ENCODE data around the gene CLMN. TPM values are rescaled to one million over a fixed set of nuclear protein-coding genes. Genes with fewer than 3 reads are reported as not detected.

Gene CLMN
- total and polyA plus RNA-seq, 10 of the 15 experiments (the other 5 are each of a cell fraction or from before 2014, with no cell fraction given), result 7.8 to 49.3 (median 18.5) TPM

DNA sequence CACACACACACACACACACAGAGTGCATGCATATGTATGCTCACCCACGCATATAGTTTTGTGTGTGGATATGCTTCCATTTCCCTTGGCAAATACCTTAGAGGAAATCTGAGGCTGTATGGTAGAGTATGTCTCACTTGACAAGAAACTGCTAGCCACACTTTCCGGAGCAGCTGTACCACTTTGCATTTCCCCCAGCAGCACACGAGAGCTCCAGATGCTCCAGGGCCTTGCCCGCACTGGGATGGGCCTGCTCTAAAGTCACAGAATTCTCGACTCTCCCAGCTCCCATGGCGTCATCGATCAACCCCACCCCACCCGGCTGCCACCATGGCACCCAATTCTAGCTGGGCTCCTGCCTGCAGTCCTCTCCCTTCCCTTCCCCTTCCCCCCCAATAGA, 21.9 kb downstream of the CLMN start:
- Histone ChIP-seq H3K4me3 (no peak overlapping the region), H3K4me2 (ENCODE audit: control insufficient read depth, insufficient read depth) (no peak overlapping the region), H4K20me1 (ENCODE audit: control insufficient read depth, insufficient read depth) (no peaks in the 10 kb centered on the region), H3K79me2 (ENCODE audit: control insufficient read depth, insufficient read depth, low read length) (no peaks in the 10 kb centered on the region), H3K27ac (ENCODE audit: control insufficient read depth, insufficient read depth) (no peak overlapping the region), H3K9me3 (replicated peaks; ENCODE audit: control insufficient read depth, insufficient read depth, low read length) (no peaks in the 10 kb centered on the region; the same call in 2 of the 3 replicates), H2AFZ (ENCODE audit: control insufficient read depth, low read depth, low read length) (no peak overlapping the region), H3K27me3 (replicated peaks in 1 of 2; ENCODE audit: control insufficient read depth in 2 of 2, insufficient read depth in 2 of 2, low read length in 1 of 2) (no peaks in the 10 kb centered on the region), H3K36me3 (ENCODE audit: control insufficient read depth in 2 of 2, insufficient read depth in 2 of 2, low read length in 1 of 2) (no peaks in the 10 kb centered on the region; a peak in 1 of 4 replicates), H3K4me1 (ENCODE audit: control insufficient read depth, insufficient read depth, low read length) (peaks cover 6% of the 10 kb centered on the region; the same call in 1 of the 2 replicates), H3K9ac (ENCODE audit: control insufficient read depth, insufficient read depth, low read length) (no peak overlapping the region)
- ATAC-seq (no peak), FAIRE-seq (no peak), DNase-seq (ENCODE audit: low read depth, low spot score) (no peak)
- BruUV-seq (replicated peaks), result no TSS peak
- RAD21 ChIA-PET (ENCODE audit: unreplicated experiment), result no interaction called here
- CTCF ChIA-PET, result no interaction called here
- WGBS (ENCODE audit: insufficient coverage, insufficient replicate concordance, low lambda C conversion rate, missing lambda C conversion rate), result 42% methylated on average over 8 of the region's 8 CpGs
- TF ChIP-seq, protein P1, sequence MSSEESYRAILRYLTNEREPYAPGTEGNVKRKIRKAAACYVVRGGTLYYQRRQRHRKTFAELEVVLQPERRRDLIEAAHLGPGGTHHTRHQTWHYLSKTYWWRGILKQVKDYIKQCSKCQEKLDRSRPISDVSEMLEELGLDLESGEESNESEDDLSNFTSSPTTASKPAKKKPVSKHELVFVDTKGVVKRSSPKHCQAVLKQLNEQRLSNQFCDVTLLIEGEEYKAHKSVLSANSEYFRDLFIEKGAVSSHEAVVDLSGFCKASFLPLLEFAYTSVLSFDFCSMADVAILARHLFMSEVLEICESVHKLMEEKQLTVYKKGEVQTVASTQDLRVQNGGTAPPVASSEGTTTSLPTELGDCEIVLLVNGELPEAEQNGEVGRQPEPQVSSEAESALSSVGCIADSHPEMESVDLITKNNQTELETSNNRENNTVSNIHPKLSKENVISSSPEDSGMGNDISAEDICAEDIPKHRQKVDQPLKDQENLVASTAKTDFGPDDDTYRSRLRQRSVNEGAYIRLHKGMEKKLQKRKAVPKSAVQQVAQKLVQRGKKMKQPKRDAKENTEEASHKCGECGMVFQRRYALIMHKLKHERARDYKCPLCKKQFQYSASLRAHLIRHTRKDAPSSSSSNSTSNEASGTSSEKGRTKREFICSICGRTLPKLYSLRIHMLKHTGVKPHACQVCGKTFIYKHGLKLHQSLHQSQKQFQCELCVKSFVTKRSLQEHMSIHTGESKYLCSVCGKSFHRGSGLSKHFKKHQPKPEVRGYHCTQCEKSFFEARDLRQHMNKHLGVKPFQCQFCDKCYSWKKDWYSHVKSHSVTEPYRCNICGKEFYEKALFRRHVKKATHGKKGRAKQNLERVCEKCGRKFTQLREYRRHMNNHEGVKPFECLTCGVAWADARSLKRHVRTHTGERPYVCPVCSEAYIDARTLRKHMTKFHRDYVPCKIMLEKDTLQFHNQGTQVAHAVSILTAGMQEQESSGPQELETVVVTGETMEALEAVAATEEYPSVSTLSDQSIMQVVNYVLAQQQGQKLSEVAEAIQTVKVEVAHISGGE (CRISPR knock-in tag; IDR thresholded peaks at IDR 0.05), result no peak
- TF ChIP-seq EED (IDR thresholded peaks at IDR 0.05; ENCODE audit: low read depth), result 0 out of 2 replicates have a peak, but pooled peaks have one; percentile 17
- in situ Hi-C loops (cut with MboI), result no loop called here
- SMC1A ChIA-PET (ENCODE audit: uncharacterized antibody, unreplicated experiment), result interaction anchor here (1.1 kb wide), 1 partner anchor 8 kb away, joined by 3 read pairs; no protein-coding TSS in a partner anchor
- POLR2A ChIA-PET, result no interaction called here
- intact Hi-C loops (cut with micrococcal nuclease; ENCODE audit: unreplicated experiment), result no loop called here

DNA sequence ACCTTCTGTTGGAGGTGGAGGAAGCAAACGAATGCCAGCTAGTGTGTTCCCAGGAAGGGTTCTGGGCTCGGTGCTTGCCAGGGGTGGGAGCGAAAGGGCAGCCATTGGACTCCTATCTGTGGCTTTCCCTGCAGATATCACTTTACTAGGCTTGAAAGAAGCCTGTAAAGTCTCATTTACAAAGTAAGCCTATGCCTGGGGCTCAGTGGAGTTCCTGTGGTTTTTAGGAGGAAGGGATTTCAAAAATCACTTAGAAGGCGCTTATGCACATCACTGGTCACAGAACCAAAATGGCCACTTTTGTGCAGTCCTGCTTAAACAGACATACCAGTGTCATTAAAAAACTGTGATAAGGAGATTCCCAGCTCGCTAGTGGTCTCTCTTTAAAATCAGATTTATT, 22.7 kb downstream of the CLMN start:
- DNase-seq (ENCODE audit: low read depth, low spot score), result no peak
- no TSS peak for BruUV-seq (replicated peaks)
- H3K4me3 ChIP-seq, result no peak overlapping the region
- H3K4me2 ChIP-seq (ENCODE audit: control insufficient read depth, insufficient read depth), result no peak overlapping the region
- no peak overlapping the region for H3K27ac ChIP-seq (ENCODE audit: control insufficient read depth, insufficient read depth)
- H3K9me3 ChIP-seq (replicated peaks; ENCODE audit: control insufficient read depth, insufficient read depth, low read length), result no peaks in the 10 kb centered on the region; the same call in 2 of the 3 replicates
- H3K27me3 ChIP-seq (replicated peaks in 1 of 2; ENCODE audit: control insufficient read depth in 2 of 2, insufficient read depth in 2 of 2, low read length in 1 of 2), result no peaks in the 10 kb centered on the region
- H3K36me3 ChIP-seq (ENCODE audit: control insufficient read depth in 2 of 2, insufficient read depth in 2 of 2, low read length in 1 of 2), result no peaks in the 10 kb centered on the region; a peak in 1 of 4 replicates
- no peak overlapping the region for H3K9ac ChIP-seq (ENCODE audit: control insufficient read depth, insufficient read depth, low read length)
- in situ Hi-C loops (cut with MboI), result no loop called here
- no peaks in the 10 kb centered on the region for H3K79me2 ChIP-seq (ENCODE audit: control insufficient read depth, insufficient read depth, low read length)
- ATAC-seq, result no peak
- ChIA-PET CTCF (interaction anchor here (0.6 kb wide), 1 partner anchor 1003 kb away, joined by 3 read pairs; no protein-coding TSS in a partner anchor), SMC1A (ENCODE audit: uncharacterized antibody, unreplicated experiment) (no interaction called here), POLR2A (interaction anchor here (1.3 kb wide), 1 partner anchor 19 kb away, joined by 3 read pairs; no protein-coding TSS in a partner anchor), RAD21 (ENCODE audit: unreplicated experiment) (no interaction called here)
- peaks cover 6% of the 10 kb centered on the region; the same call in 1 of the 2 replicates for H3K4me1 ChIP-seq (ENCODE audit: control insufficient read depth, insufficient read depth, low read length)
- WGBS (ENCODE audit: insufficient coverage, insufficient replicate concordance, low lambda C conversion rate, missing lambda C conversion rate), result 78% methylated on average over 5 of the region's 5 CpGs
- H2AFZ ChIP-seq (ENCODE audit: control insufficient read depth, low read depth, low read length), result no peak overlapping the region
- intact Hi-C loops (cut with micrococcal nuclease; ENCODE audit: unreplicated experiment), result no loop called here
- no peaks in the 10 kb centered on the region for H4K20me1 ChIP-seq (ENCODE audit: control insufficient read depth, insufficient read depth)
- FAIRE-seq, result no peak
- TF ChIP-seq CBX5 (IDR thresholded peaks at IDR 0.05; ENCODE audit: low read depth) (no peak), RAD21 (IDR thresholded peaks at IDR 0.05; ENCODE audit: insufficient read depth, low read depth, low read length) (no peak), LARP7 (IDR thresholded peaks at IDR 0.05) (no peak), RB1 (IDR thresholded peaks at IDR 0.05; ENCODE audit: borderline replicate concordance) (no peak), SREBF1 (IDR thresholded peaks at IDR 0.05; ENCODE audit: low read length) (no peak), YY1 (IDR thresholded peaks at IDR 0.05; ENCODE audit: low read depth, low read length) (0 out of 2 replicates have a peak, but pooled peaks have one; percentile 11), SPI1 (IDR thresholded peaks at IDR 0.05; ENCODE audit: borderline replicate concordance, insufficient read depth, low read depth, low read length) (no peak), SIN3A (IDR thresholded peaks at IDR 0.05; ENCODE audit: low read depth, low read length) (no peak), SMAD1 (IDR thresholded peaks at IDR 0.05; ENCODE audit: low read depth, partially characterized antibody) (no peak), RUNX3 (IDR thresholded peaks at IDR 0.05; ENCODE audit: low read length) (0 out of 2 replicates have a peak, but pooled peaks have one; percentile 11)
- TF ChIP-seq, protein P2, sequence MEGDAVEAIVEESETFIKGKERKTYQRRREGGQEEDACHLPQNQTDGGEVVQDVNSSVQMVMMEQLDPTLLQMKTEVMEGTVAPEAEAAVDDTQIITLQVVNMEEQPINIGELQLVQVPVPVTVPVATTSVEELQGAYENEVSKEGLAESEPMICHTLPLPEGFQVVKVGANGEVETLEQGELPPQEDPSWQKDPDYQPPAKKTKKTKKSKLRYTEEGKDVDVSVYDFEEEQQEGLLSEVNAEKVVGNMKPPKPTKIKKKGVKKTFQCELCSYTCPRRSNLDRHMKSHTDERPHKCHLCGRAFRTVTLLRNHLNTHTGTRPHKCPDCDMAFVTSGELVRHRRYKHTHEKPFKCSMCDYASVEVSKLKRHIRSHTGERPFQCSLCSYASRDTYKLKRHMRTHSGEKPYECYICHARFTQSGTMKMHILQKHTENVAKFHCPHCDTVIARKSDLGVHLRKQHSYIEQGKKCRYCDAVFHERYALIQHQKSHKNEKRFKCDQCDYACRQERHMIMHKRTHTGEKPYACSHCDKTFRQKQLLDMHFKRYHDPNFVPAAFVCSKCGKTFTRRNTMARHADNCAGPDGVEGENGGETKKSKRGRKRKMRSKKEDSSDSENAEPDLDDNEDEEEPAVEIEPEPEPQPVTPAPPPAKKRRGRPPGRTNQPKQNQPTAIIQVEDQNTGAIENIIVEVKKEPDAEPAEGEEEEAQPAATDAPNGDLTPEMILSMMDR (IDR thresholded peaks at IDR 0.05 in 2 of 3, conservative IDR thresholded peaks at IDR 0.05 in 1 of 3; ENCODE audit: control insufficient read depth in 2 of 3, extremely low read depth in 1 of 3, insufficient read depth in 1 of 3, low read depth in 3 of 3, low read length in 3 of 3), result no peak

All from GM12878 (cell line).